Body of pancreas (tissue), 4 donors: ENCODE results near the gene LIMS1. TPM values are rescaled to one million over a fixed set of nuclear protein-coding genes. Genes with fewer than 3 reads are reported as not detected.

ENCODE experiments used
- ATAC-seq: fragments of 150-250 bp; one replicate; pipeline ENCODE4 v1.9.1; 2016
- DNase-seq, 4 donors: peaks; one replicate each; pipeline ENCODE4 v3.0.0-alpha.2; 2019
- H3K27ac ChIP-seq, 4 donors: fragments of 200-600 bp; sonication (generic); 1 replicate in 3 of 4; 2 replicates in 1 of 4; pipeline versions ENCODE4 v1.5.1 to v1.6.1; 2016 to 2019; ENCODE audit warnings: mild to moderate bottlenecking in 1 of 4, mixed read lengths in 1 of 4, moderate library complexity in 1 of 4
- H3K27me3 ChIP-seq, 2 donors: fragments of 200-600 bp; sonication (generic); one replicate each; pipeline ENCODE4 v1.6.0; 2016; ENCODE audit warnings: mild to moderate bottlenecking in 1 of 2
- H3K36me3 ChIP-seq, 2 donors: fragments of 200-600 bp; sonication (generic); replicated peaks in 1 of 2; 2 replicates each; pipeline ENCODE4 v1.5.1; 2016; ENCODE audit warnings: low read depth in 2 of 2; ENCODE audit not compliant: insufficient read depth in 1 of 2
- H3K4me1 ChIP-seq: fragments of 200-600 bp; sonication (generic); one replicate; pipeline ENCODE4 v1.6.0; 2016
- H3K4me3 ChIP-seq, 2 donors: fragments of 200-600 bp; sonication (generic); 1 replicate in 1 of 2; 2 replicates in 1 of 2; pipeline ENCODE4 v1.5.1; 2016 to 2019
- H3K9me3 ChIP-seq, 3 donors: fragments of 200-600 bp; sonication (generic); 1 replicate in 2 of 3; 2 replicates in 1 of 3; pipeline ENCODE4 v1.5.1; 2016
- POLR2A ChIP-seq, 3 donors: fragments of 450-650 bp; IDR thresholded peaks; one replicate each; pipeline ENCODE4 v1.6.1; 2016; ENCODE audit warnings: antibody characterized with exemption in 3 of 3, mild to moderate bottlenecking in 2 of 3
- WGBS, 2 donors: methylation state at CpG; one replicate each; pipeline ENCODE4 v1.1.5; 2017; 5-methylcytosine and 5-hydroxymethylcytosine counted together
- intact Hi-C: fragments of 100-400 bp; cut with DNase I; formaldehyde crosslinking; loops from one replicate; pipeline ENCODE4 v1.15.1; 2023
- total RNA-seq, 2 donors: library from RNA; depleted of rRNA; stranded (reverse); fragments of >200 nt; gene quantifications; one replicate each; pipeline ENCODE4 v1.1.0, GENCODE V29; 2016
- TF ChIP-seq, protein P1 (sequence below), 7 experiments: fragments of 450-650 bp in 4 of 7; fragments of 200-600 bp in 3 of 7; sonication (generic) in 3 of 7; IDR thresholded peaks; one replicate each; pipeline ENCODE4 v1.5.1; 2016 to 2019; ENCODE audit warnings: antibody characterized with exemption in 7 of 7

Gene LIMS1
- total RNA-seq, 2 donors from 2014 or later, result 19.1 to 28.3 TPM

DNA sequence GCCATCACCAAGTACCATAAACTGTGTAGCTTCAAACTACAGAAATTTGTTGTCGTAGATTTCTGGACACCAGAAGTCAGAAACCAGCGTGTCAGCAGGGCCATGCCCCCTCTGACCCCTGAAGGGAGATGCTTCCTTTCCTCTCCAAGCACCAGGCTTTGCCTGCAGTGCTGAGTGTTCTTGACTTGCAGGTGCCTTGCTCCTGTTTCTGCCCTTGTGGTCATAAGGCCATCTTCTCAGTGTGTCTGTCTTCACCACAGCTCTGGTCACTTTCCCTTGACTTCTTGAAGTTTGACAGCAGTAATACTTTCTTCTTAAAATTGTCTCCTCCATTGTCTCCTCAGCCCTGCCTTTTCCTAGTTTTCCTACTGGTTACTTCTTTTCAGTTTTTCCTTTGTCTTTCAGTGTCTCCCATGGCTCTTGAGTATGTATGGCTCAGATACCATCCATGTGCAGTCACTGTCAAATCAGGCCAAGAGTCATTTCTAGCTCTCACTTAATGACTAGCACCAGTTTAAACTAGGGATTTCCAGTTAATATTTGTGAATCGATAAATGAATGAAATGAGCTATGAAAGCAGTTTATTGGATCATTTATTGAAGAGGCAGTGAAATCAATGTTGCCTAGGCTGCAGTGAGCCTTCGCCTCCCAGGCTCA lies 93.8 kb downstream of the LIMS1 start:
- Histone ChIP-seq H3K9me3 (no peaks in the 10 kb centered on the region), H3K4me1 (peaks cover 19% of the 10 kb centered on the region), H3K36me3 (no peaks in the 10 kb centered on the region), H3K4me3 (no peak overlapping the region), H3K27ac (no peak overlapping the region), H3K27me3 (no peaks in the 10 kb centered on the region)
- 91 to 96% methylated on average over 4 of the region's 4 CpGs for WGBS, 2 donors
- intact Hi-C loops, result no loop called here
- no peak for DNase-seq
- no peak for TF ChIP-seq POLR2A (IDR thresholded peaks at IDR 0.05)
- TF ChIP-seq, protein P1, sequence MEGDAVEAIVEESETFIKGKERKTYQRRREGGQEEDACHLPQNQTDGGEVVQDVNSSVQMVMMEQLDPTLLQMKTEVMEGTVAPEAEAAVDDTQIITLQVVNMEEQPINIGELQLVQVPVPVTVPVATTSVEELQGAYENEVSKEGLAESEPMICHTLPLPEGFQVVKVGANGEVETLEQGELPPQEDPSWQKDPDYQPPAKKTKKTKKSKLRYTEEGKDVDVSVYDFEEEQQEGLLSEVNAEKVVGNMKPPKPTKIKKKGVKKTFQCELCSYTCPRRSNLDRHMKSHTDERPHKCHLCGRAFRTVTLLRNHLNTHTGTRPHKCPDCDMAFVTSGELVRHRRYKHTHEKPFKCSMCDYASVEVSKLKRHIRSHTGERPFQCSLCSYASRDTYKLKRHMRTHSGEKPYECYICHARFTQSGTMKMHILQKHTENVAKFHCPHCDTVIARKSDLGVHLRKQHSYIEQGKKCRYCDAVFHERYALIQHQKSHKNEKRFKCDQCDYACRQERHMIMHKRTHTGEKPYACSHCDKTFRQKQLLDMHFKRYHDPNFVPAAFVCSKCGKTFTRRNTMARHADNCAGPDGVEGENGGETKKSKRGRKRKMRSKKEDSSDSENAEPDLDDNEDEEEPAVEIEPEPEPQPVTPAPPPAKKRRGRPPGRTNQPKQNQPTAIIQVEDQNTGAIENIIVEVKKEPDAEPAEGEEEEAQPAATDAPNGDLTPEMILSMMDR (IDR thresholded peaks at IDR 0.05), result no peak
- no peak for ATAC-seq

DNA sequence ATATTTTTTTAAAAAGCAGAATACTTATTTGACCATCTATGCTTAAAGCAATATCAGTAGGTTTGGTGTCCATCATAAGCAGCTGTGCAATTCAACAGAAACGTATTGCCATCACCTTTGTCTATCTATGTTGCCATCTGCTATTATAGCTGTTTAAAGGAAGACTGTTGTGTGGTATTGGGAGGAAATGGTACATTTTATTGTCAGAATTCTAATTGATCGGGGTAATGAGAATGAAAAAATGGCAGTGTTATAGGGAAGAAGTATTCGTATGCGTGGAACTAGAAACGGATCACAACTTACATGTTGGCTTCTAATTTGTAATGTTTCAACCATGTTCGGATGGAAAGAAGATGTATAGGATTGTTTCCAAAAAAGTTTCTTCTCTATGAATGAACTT lies 94.7 kb downstream of the LIMS1 start:
- 90% methylated on average over 6 of the region's 6 CpGs for WGBS, 2 donors
- intact Hi-C loops, result no loop called here
- TF ChIP-seq, protein P1 (IDR thresholded peaks at IDR 0.05), result no peak
- TF ChIP-seq POLR2A (IDR thresholded peaks at IDR 0.05), result no peak
- H3K4me3 ChIP-seq, result no peak overlapping the region
- no peak overlapping the region for H3K27ac ChIP-seq
- H3K36me3 ChIP-seq, result no peaks in the 10 kb centered on the region
- peaks cover 23% of the 10 kb centered on the region for H3K4me1 ChIP-seq
- DNase-seq (no peak), ATAC-seq (no peak)
- H3K9me3 ChIP-seq, result no peaks in the 10 kb centered on the region
- H3K27me3 ChIP-seq, result no peaks in the 10 kb centered on the region

DNA sequence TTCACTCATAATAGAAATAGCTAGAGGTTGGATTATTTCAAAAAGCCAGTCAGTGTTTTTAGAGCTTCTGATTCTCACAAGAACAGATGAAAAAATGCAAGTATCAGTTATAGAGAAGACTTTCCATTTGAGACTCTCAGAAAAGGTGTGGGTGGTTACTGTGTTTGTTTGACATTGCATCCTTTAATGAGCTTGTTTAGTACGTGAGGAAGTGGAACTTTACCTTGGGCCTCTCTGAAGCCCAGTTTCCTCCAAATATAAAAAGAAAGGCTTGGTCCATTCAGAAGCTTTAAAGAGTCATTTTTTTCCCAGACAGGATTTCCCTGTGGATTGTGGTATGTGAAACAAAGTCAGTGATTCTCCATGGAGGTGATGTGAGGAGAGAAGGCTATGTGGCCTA lies 95.1 kb downstream of the LIMS1 start:
- WGBS, 2 donors, result 53 to 56% methylated on average over 1 of the region's 1 CpG
- intact Hi-C loops, result no loop called here
- ATAC-seq (no peak), DNase-seq (no peak)
- Histone ChIP-seq H3K36me3 (no peaks in the 10 kb centered on the region), H3K27me3 (no peaks in the 10 kb centered on the region), H3K9me3 (no peaks in the 10 kb centered on the region), H3K4me1 (peaks cover 27% of the 10 kb centered on the region), H3K4me3 (no peak overlapping the region), H3K27ac (no peak overlapping the region)
- TF ChIP-seq POLR2A (IDR thresholded peaks at IDR 0.05), result no peak
- TF ChIP-seq, protein P1 (IDR thresholded peaks at IDR 0.05), result no peak

DNA sequence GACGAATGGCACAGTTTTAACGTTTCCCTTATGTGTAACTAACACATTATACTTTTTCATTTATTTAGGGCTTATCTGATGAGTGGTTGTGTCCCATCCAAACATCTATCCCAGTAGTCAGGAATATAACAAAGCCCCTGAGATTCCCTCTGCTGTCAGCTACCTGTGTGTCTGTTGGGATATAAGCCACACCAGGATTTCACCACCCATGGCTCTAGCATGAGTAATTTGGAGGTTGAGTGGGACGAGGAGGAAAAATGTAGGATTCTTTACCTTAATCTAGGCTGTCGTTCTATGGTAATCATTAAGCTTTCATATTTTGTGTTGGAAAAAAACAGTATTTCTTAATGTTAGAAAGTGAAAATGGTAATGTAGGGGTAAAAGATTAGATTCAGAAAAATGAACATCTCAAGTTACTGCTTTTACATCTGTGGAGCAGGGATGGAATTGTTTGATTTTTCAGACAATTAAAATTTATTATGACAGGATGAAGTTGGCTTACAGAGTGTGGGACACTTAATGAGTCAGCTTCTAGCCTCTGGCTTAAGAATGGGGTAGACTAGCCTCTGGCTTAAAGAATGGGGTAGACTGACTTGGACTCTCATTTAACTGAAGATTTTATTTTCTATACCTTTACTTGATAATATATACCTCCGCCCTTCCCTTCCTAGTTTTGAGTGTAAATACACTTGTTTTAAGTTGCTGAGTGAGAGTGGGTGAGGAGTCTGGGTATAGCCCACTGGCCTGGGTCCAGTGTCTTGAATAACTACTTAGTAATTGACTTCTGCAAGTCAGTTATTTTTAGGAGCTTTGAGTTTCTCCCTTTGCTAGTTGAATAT lies 96.5 kb downstream of the LIMS1 start:
- Histone ChIP-seq H3K36me3 (no peaks in the 10 kb centered on the region), H3K4me1 (peaks cover 31% of the 10 kb centered on the region), H3K27me3 (no peaks in the 10 kb centered on the region), H3K9me3 (no peaks in the 10 kb centered on the region), H3K4me3 (no peak overlapping the region), H3K27ac (no peak overlapping the region)
- ATAC-seq, result no peak
- WGBS, 2 donors, result 79 to 86% methylated on average over 5 of the region's 5 CpGs
- intact Hi-C loops, result no loop called here
- no peak for DNase-seq
- TF ChIP-seq, protein P1 (IDR thresholded peaks at IDR 0.05), result no peak
- no peak for TF ChIP-seq POLR2A (IDR thresholded peaks at IDR 0.05)
